IPS-18c (cell line): ENCODE measurements around the gene ELOF1.

Experiments
- H3K4me3 ChIP-seq: 2 replicates; pipeline ENCODE4 v1.7.0; 2013; ENCODE audit warnings: low read depth, mild to moderate bottlenecking, low read length, moderate library complexity; ENCODE audit not compliant: insufficient read depth
- H3K9me3 ChIP-seq: one replicate; pipeline ENCODE4 v1.6.1; 2013; ENCODE audit warnings: mild to moderate bottlenecking, low read length, moderate library complexity; ENCODE audit not compliant: control insufficient read depth, insufficient read depth

Gene ELOF1

DNA sequence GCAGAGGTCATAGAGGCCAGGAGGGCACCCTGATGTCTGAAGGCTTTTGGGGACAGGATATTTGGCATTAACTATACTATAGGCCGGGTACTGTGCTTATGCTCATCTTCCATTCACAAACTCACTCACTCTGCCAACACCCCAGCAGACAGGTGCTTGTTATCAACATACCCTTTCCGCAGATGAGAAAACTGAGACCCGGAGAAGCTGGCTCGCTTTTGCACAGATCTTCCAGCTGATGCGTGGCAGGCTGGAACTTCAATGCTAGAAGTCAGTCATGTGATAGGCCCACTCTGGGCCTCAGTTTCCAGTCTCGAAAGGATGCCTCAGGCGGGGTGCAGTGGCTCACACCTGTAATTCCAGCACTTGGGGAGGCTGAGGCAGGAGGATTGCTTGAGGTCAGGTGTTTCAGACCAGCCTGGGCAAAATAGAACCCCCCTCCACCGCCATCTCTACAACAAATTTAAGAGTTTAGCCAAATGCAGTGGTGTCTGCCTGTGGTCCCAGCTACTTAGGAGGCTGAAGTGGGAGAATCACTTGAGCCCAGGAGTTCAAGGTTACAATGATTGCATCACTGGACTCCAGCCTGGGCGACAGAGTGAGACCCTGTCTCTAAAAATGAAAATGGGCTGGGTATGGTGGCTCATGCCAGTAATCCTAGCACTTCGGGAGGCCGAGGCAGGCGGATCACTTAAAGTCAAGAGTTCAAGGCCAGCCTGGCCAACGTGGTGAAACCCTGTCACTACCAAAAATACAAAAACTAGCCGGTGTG lies 10.9 kb downstream of the ELOF1 start:
- no peaks in the 10 kb centered on the region for H3K9me3 ChIP-seq
- no peak overlapping the region for H3K4me3 ChIP-seq

DNA sequence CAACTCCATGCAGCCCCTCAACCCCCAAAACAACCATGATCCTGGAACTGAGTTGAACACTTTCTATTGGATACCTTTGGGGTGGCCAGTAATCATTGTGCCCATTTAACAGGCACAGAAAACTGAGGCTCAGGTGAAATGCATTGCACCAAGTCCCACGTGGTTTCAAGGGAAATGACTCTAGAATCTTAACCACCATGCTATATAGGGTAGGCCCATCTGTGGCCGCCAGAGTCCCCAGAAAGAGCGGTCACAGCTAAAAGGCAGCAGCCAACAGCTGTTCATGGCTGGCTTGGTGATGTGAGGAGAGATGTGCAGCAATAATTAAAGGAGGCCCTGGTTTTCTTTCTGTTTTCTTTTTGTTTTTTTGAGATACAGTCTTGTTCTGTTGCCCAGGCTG lies 17.8 kb downstream of the ELOF1 start:
- no peaks in the 10 kb centered on the region for H3K9me3 ChIP-seq
- H3K4me3 ChIP-seq = no peak overlapping the region

DNA sequence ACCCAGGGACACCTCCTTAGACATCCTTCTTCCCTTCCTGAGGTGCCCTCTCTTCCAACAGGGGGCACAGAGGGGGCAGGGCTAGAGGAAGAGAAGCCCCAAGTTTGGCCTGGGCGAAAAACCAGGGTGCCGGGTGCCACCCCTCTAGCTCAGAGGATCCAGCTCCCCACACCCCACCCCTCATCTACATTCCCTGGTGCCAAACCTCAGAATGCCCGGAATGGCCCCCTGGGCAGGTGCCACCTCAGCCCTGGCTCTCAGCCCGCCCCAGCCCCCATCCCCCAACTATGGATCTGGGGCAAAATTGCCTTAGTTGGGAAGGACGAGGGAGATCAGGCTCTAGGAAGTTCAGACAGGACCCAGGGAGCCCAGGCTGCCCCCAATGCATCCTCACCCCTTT lies 18.4 kb downstream of the ELOF1 start:
- Histone ChIP-seq H3K4me3 (no peak overlapping the region), H3K9me3 (no peaks in the 10 kb centered on the region)

DNA sequence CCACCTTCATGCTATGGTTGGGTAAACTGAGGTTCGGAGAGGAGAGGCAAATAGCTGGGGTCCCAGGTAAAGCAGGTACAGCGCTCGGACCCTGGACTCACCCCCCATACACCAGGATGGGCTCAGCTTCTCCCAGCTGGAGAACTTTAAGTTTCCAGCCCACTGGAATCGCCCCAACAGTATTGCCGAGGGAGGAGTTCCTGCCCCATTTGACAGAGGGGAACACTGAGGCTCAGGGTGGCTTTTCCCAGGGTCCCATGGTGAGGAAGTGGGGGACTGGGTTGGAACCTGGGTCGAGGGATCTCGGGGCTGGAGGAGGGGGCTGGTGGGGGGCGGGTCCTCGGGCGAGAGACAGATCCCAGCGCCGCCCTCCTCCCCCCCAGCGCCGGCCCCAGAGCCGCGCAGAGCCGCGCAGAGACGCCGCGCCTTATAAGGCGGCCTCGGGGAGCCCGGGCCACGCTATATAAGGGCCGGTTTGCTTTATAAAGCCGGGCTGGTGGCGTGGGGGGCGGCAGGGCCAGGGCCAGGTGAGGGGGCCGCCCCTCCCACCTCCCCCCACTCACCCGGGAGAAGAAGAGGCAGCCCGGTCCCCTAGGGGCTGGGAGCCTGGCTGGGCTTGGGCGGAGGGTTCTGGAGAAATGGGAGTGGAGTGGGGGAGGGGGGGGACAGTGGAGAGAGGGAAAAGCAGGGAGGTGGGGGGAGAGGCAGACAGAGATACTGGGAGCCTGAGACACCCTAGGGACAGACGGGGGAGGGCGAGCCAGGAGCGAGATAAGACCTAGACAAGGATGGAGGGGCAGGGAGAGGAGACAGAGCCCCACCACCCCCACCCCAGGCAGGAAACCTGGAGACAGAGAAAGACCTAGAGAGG lies 19.3 kb downstream of the ELOF1 start:
- H3K9me3 ChIP-seq = no peaks in the 10 kb centered on the region
- peak overlapping the region; percentile 49 for H3K4me3 ChIP-seq

DNA sequence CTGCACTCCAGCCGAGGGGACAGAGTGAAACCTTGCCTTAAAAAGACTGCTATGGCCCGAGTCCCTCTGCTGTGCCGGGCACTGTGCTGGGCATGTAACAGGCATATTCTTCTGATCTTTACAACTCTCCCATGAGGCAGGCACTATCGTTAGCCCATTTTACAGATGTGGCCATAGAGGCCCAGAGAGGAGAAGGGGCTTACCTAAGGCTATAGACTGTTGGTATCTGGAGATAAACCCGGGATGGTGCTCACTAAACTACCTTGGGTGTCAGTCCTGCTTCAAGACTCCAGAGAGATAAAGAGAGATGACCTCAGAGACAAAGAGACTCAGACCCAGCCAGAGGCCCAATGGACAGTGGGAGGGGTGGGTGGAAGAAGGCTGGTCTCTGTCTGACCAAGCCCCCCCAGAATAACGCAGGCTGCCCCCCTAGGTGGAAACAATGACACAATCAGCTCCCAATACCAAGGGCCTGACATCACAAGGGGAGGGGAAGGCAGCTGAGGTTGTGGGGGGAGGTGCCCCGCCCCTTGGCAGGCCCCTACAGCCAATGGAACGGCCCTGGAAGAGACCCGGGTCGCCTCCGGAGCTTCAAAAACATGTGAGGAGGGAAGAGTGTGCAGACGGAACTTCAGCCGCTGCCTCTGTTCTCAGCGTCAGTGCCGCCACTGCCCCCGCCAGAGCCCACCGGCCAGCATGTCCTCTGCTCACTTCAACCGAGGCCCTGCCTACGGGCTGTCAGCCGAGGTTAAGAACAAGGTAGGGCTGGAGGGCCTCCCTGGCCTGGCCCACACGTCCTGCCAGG lies 20.6 kb downstream of the ELOF1 start, which contains the start of gene CNN1:
CNN1 (plus strand) TSS at position 620 of the 805 bp plus-strand sequence; CDS start at position 697, 77 bp downstream.
- no peaks in the 10 kb centered on the region for H3K9me3 ChIP-seq
- peak within 1 kb of the TSS; percentile 49 for H3K4me3 ChIP-seq

DNA sequence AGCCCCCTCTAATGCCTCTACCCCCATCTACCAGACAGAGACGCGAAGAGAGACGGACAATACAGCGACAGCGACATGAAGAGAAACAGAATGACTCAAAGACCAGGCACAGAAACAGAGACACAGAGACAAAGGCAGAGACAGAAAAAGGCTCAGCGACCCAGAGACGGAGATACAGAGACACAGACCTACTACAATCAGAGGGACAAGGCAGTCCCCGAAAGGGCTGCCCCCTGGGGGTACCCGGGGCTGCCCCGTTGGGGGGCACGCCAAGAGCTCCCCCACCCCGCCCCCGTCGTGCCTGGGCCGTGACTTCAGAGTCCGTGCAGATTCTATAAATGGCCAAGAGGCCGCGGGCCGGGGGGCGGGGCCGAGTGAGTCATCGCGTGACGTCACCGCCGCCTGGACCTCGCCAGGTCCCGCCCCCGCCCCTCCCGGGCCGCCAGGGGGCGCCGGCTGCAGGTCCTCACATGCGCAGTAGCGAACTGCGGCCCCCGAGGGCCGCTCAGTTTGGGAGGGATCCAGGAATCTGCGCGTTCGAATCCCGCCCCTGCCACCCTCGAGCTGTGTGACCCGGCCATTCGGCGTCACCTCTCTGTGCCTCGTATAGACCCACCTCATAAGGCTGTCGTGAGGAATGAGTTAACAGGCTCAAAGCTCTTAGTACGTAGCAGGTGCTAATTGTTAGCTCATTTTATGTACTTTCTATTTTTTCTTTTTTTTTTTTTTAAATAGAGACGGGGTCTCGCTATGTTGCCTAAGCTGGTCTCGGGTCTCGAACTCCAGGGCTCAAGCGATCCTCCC lies 23.0 kb downstream of the ELOF1 start:
- Histone ChIP-seq H3K4me3 (peak overlapping the region; percentile 29; the same call in 1 of the 2 replicates), H3K9me3 (no peaks in the 10 kb centered on the region)

DNA sequence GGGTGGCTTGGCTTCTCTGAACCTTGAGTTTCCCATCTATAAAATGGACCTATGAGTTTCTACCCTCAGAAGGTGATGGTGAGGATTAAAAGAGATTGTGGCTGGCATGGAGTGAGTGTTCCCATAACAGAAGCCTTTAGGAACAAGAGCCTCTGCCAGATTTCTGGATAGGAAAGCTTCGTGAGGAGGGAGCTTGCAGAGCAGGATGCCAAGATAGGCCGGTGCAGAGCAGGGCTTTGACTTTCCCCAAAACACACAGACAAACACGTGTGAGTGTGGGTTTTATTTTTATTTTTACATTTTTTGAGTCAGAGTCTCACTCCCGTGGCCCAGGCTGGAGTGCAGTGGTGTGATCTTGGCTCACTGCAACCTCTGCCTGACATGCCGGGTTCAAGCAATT lies 24.1 kb downstream of the ELOF1 start:
- Histone ChIP-seq H3K4me3 (no peak overlapping the region), H3K9me3 (no peaks in the 10 kb centered on the region)

DNA sequence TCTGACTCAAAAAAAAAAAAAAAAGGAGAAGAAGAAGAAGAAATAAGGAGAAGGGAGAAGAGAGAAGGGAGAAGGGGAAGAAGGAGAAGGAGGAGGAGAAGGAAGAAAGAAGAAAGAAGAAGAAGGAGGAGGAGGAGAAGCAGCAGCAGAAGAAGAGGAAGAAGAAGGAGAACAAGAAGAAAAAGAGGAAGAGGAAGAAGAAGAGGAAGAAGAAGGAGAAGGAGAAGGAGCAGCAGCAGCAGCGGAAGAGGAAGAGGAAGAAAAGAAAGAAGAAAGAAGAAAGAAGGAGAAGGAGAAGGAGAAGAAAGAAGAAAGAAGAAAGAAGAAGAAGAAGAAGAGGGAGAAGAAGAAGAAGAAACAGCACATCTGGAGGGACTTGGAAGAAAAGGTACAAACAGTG lies 24.5 kb downstream of the ELOF1 start:
- no peak overlapping the region for H3K4me3 ChIP-seq
- no peaks in the 10 kb centered on the region for H3K9me3 ChIP-seq

DNA sequence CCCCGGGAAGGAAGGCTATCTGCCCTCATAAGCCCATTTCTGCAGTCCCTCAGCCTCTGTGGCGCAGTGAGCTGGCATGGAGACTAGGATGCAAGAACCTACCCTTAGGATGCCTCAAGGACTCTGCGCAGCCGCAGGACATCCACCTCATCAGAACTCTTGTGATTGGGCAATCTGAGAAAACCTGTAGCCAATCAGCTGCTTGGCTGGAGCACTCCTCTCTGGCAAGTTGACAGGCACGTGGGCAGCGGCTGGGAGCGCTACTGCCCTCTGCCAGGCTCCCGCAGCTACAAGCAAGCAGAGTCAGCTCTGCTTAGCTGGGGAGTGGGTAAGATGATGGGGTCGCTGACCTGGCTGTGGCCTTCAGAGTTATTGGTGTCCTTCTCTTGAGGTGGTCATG lies 28.6 kb downstream of the ELOF1 start:
- Histone ChIP-seq H3K9me3 (no peaks in the 10 kb centered on the region), H3K4me3 (no peak overlapping the region)

DNA sequence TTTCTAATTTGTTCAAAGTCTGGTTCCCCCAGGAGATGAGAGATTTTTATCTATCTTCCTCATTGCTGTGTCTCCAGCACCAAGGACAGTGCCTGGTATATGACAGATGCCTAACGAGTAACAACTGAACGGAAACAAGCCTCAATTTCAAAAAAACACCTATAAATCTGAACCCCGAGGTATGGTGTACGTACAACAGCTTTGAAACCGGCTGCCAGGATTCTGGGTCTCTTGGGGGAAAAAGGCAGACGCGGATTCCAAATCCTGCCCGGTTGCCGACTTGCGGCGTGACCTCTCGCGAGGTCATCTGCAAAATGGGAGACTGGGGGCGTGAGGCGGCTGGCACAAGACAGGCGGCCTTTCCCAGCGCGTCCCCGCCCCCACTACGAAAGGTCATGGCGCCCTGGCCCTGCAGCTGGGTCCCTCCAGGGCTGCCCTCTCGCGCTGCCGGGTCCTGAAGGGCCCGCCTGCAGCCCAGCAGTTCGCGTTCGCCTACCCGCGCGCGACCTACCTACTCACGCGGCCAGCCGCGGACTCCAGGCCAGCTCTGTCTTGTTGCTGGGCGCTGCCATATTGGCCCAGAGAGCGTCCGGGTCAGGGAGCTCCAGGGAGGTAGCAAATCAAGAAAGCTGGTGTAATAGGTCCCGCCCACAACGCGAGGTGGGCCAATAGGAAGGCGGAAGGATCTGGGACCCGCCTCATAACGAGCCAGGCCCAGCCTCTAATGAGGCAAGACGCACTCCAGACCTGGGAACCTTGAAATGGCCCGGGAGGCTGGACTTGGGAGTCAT lies 30.3 kb downstream of the ELOF1 start, which contains the start of gene ECSIT:
ECSIT (minus strand) TSS at position 584 of the 791 bp plus-strand sequence. CDS start 9,964 bp downstream, outside the sequence.
- peak within 1 kb of the TSS; percentile 87 for H3K4me3 ChIP-seq
- H3K9me3 ChIP-seq = no peaks in the 10 kb centered on the region

DNA sequence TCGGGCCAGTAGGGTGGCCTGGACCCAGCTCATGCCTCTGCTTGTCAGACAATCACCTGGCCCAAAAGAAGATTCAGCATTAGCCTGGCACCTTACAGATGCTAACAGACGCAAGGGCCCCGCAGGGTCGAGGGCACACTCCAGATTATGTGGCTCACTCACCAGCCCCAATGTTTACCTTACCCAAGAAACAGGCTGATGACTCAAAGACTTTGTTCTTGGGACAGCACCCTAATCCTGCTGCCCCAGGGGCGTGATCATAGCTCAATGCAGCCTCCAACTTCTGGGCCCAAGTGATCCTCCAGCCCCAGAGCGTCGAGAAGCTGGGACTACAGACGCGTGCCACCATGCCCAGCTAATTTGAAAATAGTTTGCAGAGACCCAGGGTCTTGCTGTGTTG lies 39.9 kb downstream of the ELOF1 start:
- Histone ChIP-seq H3K4me3 (no peak overlapping the region), H3K9me3 (no peaks in the 10 kb centered on the region)

DNA sequence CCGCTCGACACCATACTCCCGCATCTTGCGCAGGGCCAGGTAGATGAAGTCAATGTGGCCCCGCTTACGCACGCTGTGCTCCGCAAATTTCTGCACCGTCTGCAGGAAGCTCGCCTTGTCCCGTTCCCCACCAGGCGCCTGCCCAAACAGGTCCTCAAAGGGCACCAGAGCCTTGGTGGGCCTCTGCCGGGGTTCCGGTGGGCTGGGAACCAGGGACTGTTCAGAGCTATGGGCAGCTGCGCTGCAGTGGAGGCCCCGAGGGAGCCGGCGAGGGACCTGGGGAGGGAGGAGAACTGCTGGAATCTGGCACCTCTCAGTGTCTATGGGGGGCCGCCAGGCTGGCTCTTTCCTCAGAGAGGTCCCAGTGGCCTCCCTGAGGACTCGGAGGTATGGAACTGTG lies 45.1 kb downstream of the ELOF1 start:
- no peaks in the 10 kb centered on the region for H3K9me3 ChIP-seq
- no peak overlapping the region for H3K4me3 ChIP-seq

DNA sequence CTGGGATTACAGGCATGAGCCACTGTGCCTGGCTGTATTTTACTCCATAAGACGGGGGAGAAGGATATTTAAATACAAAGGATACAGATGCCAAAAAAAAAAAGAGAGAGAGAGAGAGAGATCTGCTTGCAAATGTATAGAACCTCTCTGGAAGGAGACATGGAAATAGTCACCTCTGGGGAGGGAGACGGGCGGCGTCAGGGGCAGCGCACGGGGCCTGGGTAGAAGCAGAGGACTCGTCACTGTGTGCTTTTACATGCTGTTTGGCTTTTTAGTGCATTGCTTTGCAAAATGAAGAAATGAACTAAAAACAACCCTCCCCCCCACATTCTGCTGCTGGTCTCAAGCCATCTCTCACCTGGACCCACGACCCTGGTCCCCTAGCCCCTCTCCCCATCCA lies 48.6 kb downstream of the ELOF1 start:
- no peaks in the 10 kb centered on the region for H3K9me3 ChIP-seq
- H3K4me3 ChIP-seq = no peak overlapping the region

DNA sequence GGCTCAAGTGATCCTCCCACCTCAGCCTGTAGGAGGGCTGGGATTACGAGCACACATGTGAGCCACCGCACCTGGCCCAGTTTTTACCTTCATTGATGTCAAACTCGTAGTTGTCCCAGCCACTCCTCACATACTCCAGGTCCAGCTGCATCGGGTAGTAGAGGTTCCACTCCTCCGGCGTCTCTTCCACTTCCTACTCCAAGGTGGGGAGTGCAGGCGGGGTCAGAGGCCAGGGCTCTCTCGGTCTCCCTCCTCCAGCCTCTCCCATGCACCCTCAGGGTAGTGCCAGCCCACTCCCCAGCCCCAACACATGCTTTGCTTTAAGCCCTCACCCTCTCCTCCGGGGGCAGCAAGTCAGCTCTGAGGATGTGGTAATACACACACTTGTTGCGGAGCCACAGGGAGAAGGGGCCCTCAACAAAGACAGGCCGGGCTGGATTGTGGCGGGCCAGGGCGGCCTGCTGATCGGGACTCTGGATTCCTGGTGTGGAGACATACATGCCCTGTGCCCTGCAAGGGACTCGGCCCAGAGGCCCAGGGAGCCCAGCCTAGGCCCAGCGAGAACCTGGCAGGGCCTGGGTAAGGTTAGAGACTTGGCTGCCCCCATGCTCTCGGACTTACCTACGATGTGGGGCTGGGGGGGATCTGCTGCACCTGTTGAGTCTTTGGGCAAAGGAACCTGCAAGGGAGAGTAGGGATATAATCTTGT lies 51.5 kb downstream of the ELOF1 start:
- Histone ChIP-seq H3K4me3 (no peak overlapping the region), H3K9me3 (no peaks in the 10 kb centered on the region)

DNA sequence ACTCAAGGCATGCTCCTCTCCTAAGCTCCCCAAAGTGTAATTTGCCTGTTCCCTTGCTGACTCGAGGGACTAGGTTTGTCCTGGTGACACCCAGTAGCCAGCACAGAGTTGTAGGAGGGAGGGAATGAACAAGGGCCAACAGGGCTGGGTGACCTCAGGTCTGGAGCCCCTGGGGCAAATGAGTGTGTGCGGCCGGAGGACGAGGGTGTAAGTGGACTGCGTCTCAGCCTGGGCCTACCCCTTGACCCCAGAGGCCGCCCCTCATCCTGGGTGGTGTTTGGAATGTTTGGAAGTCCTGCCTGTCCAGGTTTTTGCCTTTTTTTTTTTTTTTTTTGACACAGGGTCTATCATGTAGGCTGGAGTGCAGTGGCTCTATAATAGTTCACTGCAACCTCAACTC lies 52.1 kb downstream of the ELOF1 start:
- Histone ChIP-seq H3K9me3 (no peaks in the 10 kb centered on the region), H3K4me3 (no peak overlapping the region)
